H1 (cell line): ENCODE results near the gene BGLAP. TPM values are rescaled to one million over a fixed set of nuclear protein-coding genes. Genes with fewer than 3 reads are reported as not detected.

Source experiments
- CTCF ChIA-PET: fragments of 300-600 bp; sonication (Branson Sonifier 250); formaldehyde crosslinking; loops from one replicate; lab custom pipeline; 2021; ENCODE audit not compliant: partially characterized antibody; lab: Charles Lee
- POLR2A ChIA-PET: fragments of 300-600 bp; sonication (Branson Sonifier 250); formaldehyde crosslinking; loops from one replicate; lab custom pipeline; 2021; ENCODE audit warnings: inconsistent platforms; ENCODE audit not compliant: partially characterized antibody; lab: Charles Lee
- DNase-seq, 2 experiments: peaks; one replicate each; pipeline versions ENCODE4 v3.0.0 to v3.0.0-alpha.2; 2010 to 2022; ENCODE audit warnings: low spot score in 2 of 2, low read depth in 1 of 2, mixed read lengths in 1 of 2
- FAIRE-seq: peaks from 2 replicates; lab custom pipeline; 2011; peaks lifted over from hg19 to GRCh38; lab: Jason Lieb, UNC
- H2AFZ ChIP-seq: 2 replicates; pipeline ENCODE4 v1.8.1; 2012; ENCODE audit warnings: low read length, inconsistent platforms
- H2AK5ac ChIP-seq: 2 replicates; pipeline ENCODE4 v1.6.1; 2013; ENCODE audit warnings: low read depth, low read length
- H2BK120ac ChIP-seq: replicated peaks from 2 replicates; pipeline ENCODE3; 2013; ENCODE audit warnings: low read depth, low read length, inconsistent platforms
- H2BK12ac ChIP-seq: 2 replicates; pipeline ENCODE4 v1.6.1; 2013; ENCODE audit warnings: low read depth, low read length
- H2BK15ac ChIP-seq: 2 replicates; pipeline ENCODE4 v1.6.1; 2013; ENCODE audit warnings: low read length
- H2BK20ac ChIP-seq: 2 replicates; pipeline ENCODE4 v1.6.1; 2013; ENCODE audit warnings: low read length
- H2BK5ac ChIP-seq: 2 replicates; pipeline ENCODE4 v1.6.1; 2013; ENCODE audit warnings: low read depth, low read length
- H3K14ac ChIP-seq: 2 replicates; pipeline ENCODE4 v1.6.1; 2013; ENCODE audit warnings: inconsistent platforms; ENCODE audit not compliant: insufficient read length
- H3K18ac ChIP-seq: 2 replicates; pipeline ENCODE4 v1.6.1; 2013; ENCODE audit warnings: low read length; ENCODE audit errors: extremely low read depth
- H3K23ac ChIP-seq: 2 replicates; pipeline ENCODE4 v1.6.1; 2013; ENCODE audit warnings: inconsistent platforms; ENCODE audit not compliant: insufficient read length
- H3K23me2 ChIP-seq: 2 replicates; pipeline ENCODE4 v1.6.1; 2013; ENCODE audit warnings: low read depth, low read length
- H3K27ac ChIP-seq: 2 replicates; pipeline ENCODE4 v1.6.1; 2011; ENCODE audit warnings: low read depth, low read length, inconsistent platforms
- H3K27me3 ChIP-seq, 4 experiments: replicated peaks in 1 of 4; 1 replicate in 1 of 4; 2 replicates in 3 of 4; pipeline versions ENCODE4 v1.6.1 to v1.8.1; 2011 to 2013; ENCODE audit warnings: low read length in 3 of 4, mild to moderate bottlenecking in 3 of 4, inconsistent platforms in 2 of 4, mixed read lengths in 2 of 4, moderate library complexity in 1 of 4; ENCODE audit not compliant: control insufficient read depth in 3 of 4, insufficient read depth in 3 of 4; ENCODE audit errors: extremely low read depth in 1 of 4
- H3K36me3 ChIP-seq, 4 experiments: 2 replicates each; pipeline versions ENCODE4 v1.6.1 to v1.8.1; 2011 to 2013; ENCODE audit warnings: mild to moderate bottlenecking in 4 of 4, low read length in 3 of 4, moderate library complexity in 2 of 4, control low read depth in 1 of 4, inconsistent platforms in 1 of 4; ENCODE audit not compliant: insufficient read depth in 4 of 4, control insufficient read depth in 2 of 4
- H3K4ac ChIP-seq: replicated peaks from 2 replicates; pipeline ENCODE3; 2013; ENCODE audit warnings: low read length, low read depth, mixed read lengths, inconsistent platforms; ENCODE audit not compliant: insufficient read length
- H3K4me1 ChIP-seq, 4 experiments: replicated peaks in 1 of 4; 1 replicate in 1 of 4; 2 replicates in 3 of 4; pipeline versions ENCODE4 v1.6.1 to v1.8.1; 2011 to 2013; ENCODE audit warnings: low read length in 3 of 4, inconsistent platforms in 2 of 4, mixed read lengths in 1 of 4; ENCODE audit not compliant: insufficient read depth in 4 of 4, control insufficient read depth in 3 of 4
- H3K4me2 ChIP-seq, 2 experiments: 2 replicates each; pipeline versions ENCODE4 v1.6.1 to v1.8.1; 2011 to 2013; ENCODE audit warnings: low read depth in 2 of 2, low read length in 2 of 2, control low read depth in 1 of 2, inconsistent platforms in 1 of 2, mild to moderate bottlenecking in 1 of 2; ENCODE audit not compliant: insufficient read depth in 1 of 2
- H3K4me3 ChIP-seq, 4 experiments: fragments of 200-600, 300-600 bp in 1 of 4; sonication (generic), shearing (Covaris generic), sonication (Bioruptor Twin) in 1 of 4; 2 replicates each; pipeline versions ENCODE4 v1.5.1 to v1.8.1; 2011 to 2016; ENCODE audit warnings: low read length in 4 of 4, low read depth in 3 of 4, control low read depth in 2 of 4, inconsistent platforms in 2 of 4, mild to moderate bottlenecking in 2 of 4, mixed read lengths in 1 of 4, moderate library complexity in 1 of 4; ENCODE audit not compliant: insufficient read depth in 2 of 4; ENCODE audit errors: extremely low read depth in 1 of 4
- H3K56ac ChIP-seq: replicated peaks from 2 replicates; pipeline ENCODE3; 2013; ENCODE audit warnings: low read depth, mild to moderate bottlenecking, mixed read lengths, low read length, inconsistent platforms; ENCODE audit not compliant: insufficient read length
- H3K79me1 ChIP-seq: 2 replicates; pipeline ENCODE4 v1.6.1; 2013; ENCODE audit warnings: low read depth, low read length, control low read depth
- H3K79me2 ChIP-seq, 2 experiments: 2 replicates each; pipeline versions ENCODE4 v1.6.1 to v1.8.1; 2012 to 2013; ENCODE audit warnings: low read length in 2 of 2, mild to moderate bottlenecking in 2 of 2, inconsistent platforms in 1 of 2; ENCODE audit not compliant: insufficient read depth in 2 of 2, control insufficient read depth in 1 of 2
- H3K9ac ChIP-seq, 4 experiments: replicated peaks in 1 of 4; 1 replicate in 1 of 4; 2 replicates in 3 of 4; pipeline versions ENCODE4 v1.6.1 to v1.8.1; 2011 to 2013; ENCODE audit warnings: low read depth in 3 of 4, low read length in 3 of 4, control low read depth in 2 of 4, mild to moderate bottlenecking in 2 of 4, moderate library complexity in 2 of 4, inconsistent platforms in 1 of 4; ENCODE audit errors: extremely low read depth in 1 of 4
- H3K9me3 ChIP-seq, 2 experiments: 2 replicates each; pipeline versions ENCODE4 v1.6.1 to v1.8.1; 2012 to 2013; ENCODE audit warnings: mild to moderate bottlenecking in 2 of 2, moderate library complexity in 2 of 2, control low read depth in 1 of 2, inconsistent platforms in 1 of 2, low read depth in 1 of 2, low read length in 1 of 2, mixed read lengths in 1 of 2; ENCODE audit not compliant: insufficient read depth in 2 of 2
- H4K20me1 ChIP-seq, 2 experiments: replicated peaks in 1 of 2; 2 replicates each; pipeline versions ENCODE3 to v1.8.1; 2011 to 2013; ENCODE audit warnings: inconsistent platforms in 2 of 2, low read length in 2 of 2, mild to moderate bottlenecking in 1 of 2; ENCODE audit not compliant: insufficient read depth in 2 of 2, control insufficient read depth in 1 of 2
- H4K5ac ChIP-seq: 2 replicates; pipeline ENCODE4 v1.6.1; 2013; ENCODE audit warnings: low read length, low read depth, mixed read lengths, inconsistent platforms; ENCODE audit not compliant: insufficient read length
- H4K8ac ChIP-seq: 2 replicates; pipeline ENCODE4 v1.8.0; 2013; ENCODE audit warnings: mild to moderate bottlenecking, moderate library complexity, low read length, inconsistent platforms; ENCODE audit not compliant: insufficient read depth; ENCODE audit errors: extremely low read depth
- H4K91ac ChIP-seq: replicated peaks from 2 replicates; pipeline ENCODE3; 2013; ENCODE audit warnings: low read length, mixed read lengths, inconsistent platforms; ENCODE audit not compliant: insufficient read length
- CHD2 ChIP-seq: IDR thresholded peaks from 2 replicates; pipeline ENCODE4 v1.6.1; 2012; ENCODE audit warnings: low read length, improper control_type of control experiment
- EP300 ChIP-seq, 2 experiments: IDR thresholded peaks; 1 replicate in 1 of 2; 2 replicates in 1 of 2; pipeline ENCODE4 v1.6.1; 2011 to 2012; ENCODE audit warnings: low read depth in 2 of 2, low read length in 2 of 2, mild to moderate bottlenecking in 2 of 2, borderline replicate concordance in 1 of 2, inconsistent platforms in 1 of 2, moderate library complexity in 1 of 2
- POLR2AphosphoS5 ChIP-seq: IDR thresholded peaks from 2 replicates; pipeline ENCODE4 v1.6.1; 2011; ENCODE audit warnings: low read depth, low read length
- SP2 ChIP-seq: IDR thresholded peaks from 2 replicates; pipeline ENCODE4 v1.6.1; 2012; ENCODE audit warnings: mild to moderate bottlenecking, low read length, inconsistent platforms
- WGBS, 2 experiments: shearing (Covaris generic) in 1 of 2; methylation state at CpG; one replicate each; pipeline versions ENCODE4 v1.1.6 to v1.1.7; 2013 to 2015; ENCODE audit warnings: low lambda C conversion rate in 2 of 2, mixed read lengths in 2 of 2, inconsistent platforms in 1 of 2, low coverage in 1 of 2, missing lambda C conversion rate in 1 of 2; ENCODE audit not compliant: insufficient replicate concordance in 2 of 2, insufficient coverage in 1 of 2, insufficient read length in 1 of 2; ENCODE audit errors: extremely low coverage in 1 of 2, missing lambda C conversion rate in 1 of 2; 5-methylcytosine and 5-hydroxymethylcytosine counted together
- polyA plus RNA-seq, 7 experiments: library from polyadenylated mRNA; depleted of rRNA in 3 of 7; stranded (reverse) in 5 of 7; unstranded in 2 of 7; fragments of >200 nt in 5 of 7; fragments of 200-250 nt in 2 of 7; gene quantifications; 1 replicate in 5 of 7; 2 replicates in 1 of 7; 4 replicates in 1 of 7; pipeline versions ENCODE4 v1.2.1 to v1.2.3, GENCODE V29; 2011 to 2013; ENCODE audit warnings: missing spikeins in 2 of 7, mixed read lengths in 2 of 7
- total RNA-seq: library from RNA; stranded (reverse); fragmentation: NEBNext Ultra II Directional; extraction: Animal tissue kit (Norgen Biotek cat#: 25700); gene quantifications from 2 replicates; pipeline ENCODE4 v1.2.1, GENCODE V29; 2021

BGLAP gene
- total and polyA plus RNA-seq, 2 of the 8 experiments (the other 6 are each of a cell fraction or from before 2014, with no cell fraction given): 1.2 to 1.5 TPM

- Histone ChIP-seq H4K5ac (peak overlapping the region; percentile 95), H2BK120ac (no peak overlapping the region), H3K4me2 (peak overlapping the region; percentile 63 to 78), H3K36me3 (peaks cover 3 to 32% (median 5%) of the 10 kb centered on the region in 4 experiments; a peak in 6 of 8 replicates), H3K14ac (no peak overlapping the region), H3K23me2 (0 out of 2 replicates have a peak, but pooled peaks cover 6% of the 10 kb centered on the region), H3K27me3 (no peaks in the 10 kb centered on the region), H3K4ac (no peak overlapping the region), H4K8ac (no peak overlapping the region), H2AK5ac (no peak overlapping the region), H3K79me1 (peaks cover 2% of the 10 kb centered on the region; the same call in 1 of the 2 replicates), H3K9ac (peak overlapping the region in 3 of 4 experiments; percentile 60 to 100 (median 100); a peak in 4 of 7 replicates), H2BK5ac (peak overlapping the region; percentile 93; the same call in 1 of the 2 replicates), H2AFZ (no peak overlapping the region), H2BK20ac (0 out of 2 replicates have a peak overlapping the region, but pooled peaks have one; percentile 48), H2BK15ac (peak overlapping the region; percentile 88; the same call in 1 of the 2 replicates), H3K18ac (0 out of 2 replicates have a peak overlapping the region, but pooled peaks have one; percentile 57), H3K4me1 (peaks cover 0 to 5% (median 4%) of the 10 kb centered on the region in 4 experiments; a peak in 5 of 7 replicates), H4K20me1 (no peaks in the 10 kb centered on the region), H3K79me2 (peaks cover 7 to 17% of the 10 kb centered on the region in 2 experiments), H2BK12ac (peak overlapping the region; percentile 35; the same call in 1 of the 2 replicates), H3K9me3 (no peaks in the 10 kb centered on the region; a peak in 1 of 4 replicates), H4K91ac (no peak overlapping the region), H3K56ac (no peak overlapping the region), H3K27ac (peak overlapping the region; percentile 61), H3K4me3 (peak overlapping the region; percentile 53 to 97 (median 92); a peak in 7 of 8 replicates), H3K23ac (no peak overlapping the region)
- FAIRE-seq (no peak), DNase-seq (no peak)
- CTCF ChIA-PET: interaction anchor here (0.6 to 4.5 kb wide), 11 partner anchors 13 to 82 kb away, joined by 3 to 34 read pairs (median 5); partner anchors contain the start of gene SLC25A44
- WGBS, 2 experiments: 90% methylated on average over 9 of the region's 9 CpGs; no CpG with 5 or more reads in 1 of the 2 experiments
- POLR2A ChIA-PET: interaction anchor here (0.6 to 6.5 kb wide), 38 partner anchors 12 to 1101 kb away, joined by 3 to 77 read pairs (median 5); partner anchors contain the start of genes BGLAP, CCT3, LMNA and PAQR6
- TF ChIP-seq POLR2AphosphoS5 (no peak), EP300 (IDR thresholded peaks at IDR 0.05; ENCODE audit: borderline replicate concordance in 1 of 2, low read depth in 2 of 2, low read length in 2 of 2) (no peak), CHD2 (no peak), SP2 (no peak)
Measured at GRCh38 chr1:156212130-156212529, 29.9 kb upstream of the BGLAP start.
